ENCODE data around the gene HCLS1. TPM values are rescaled to one million over a fixed set of nuclear protein-coding genes. Genes with fewer than 3 reads are reported as not detected.

Gene HCLS1
- polyA plus RNA-seq, 1 of the 3 experiments (the other 2 are of a cell fraction): 0.23 TPM

DNA sequence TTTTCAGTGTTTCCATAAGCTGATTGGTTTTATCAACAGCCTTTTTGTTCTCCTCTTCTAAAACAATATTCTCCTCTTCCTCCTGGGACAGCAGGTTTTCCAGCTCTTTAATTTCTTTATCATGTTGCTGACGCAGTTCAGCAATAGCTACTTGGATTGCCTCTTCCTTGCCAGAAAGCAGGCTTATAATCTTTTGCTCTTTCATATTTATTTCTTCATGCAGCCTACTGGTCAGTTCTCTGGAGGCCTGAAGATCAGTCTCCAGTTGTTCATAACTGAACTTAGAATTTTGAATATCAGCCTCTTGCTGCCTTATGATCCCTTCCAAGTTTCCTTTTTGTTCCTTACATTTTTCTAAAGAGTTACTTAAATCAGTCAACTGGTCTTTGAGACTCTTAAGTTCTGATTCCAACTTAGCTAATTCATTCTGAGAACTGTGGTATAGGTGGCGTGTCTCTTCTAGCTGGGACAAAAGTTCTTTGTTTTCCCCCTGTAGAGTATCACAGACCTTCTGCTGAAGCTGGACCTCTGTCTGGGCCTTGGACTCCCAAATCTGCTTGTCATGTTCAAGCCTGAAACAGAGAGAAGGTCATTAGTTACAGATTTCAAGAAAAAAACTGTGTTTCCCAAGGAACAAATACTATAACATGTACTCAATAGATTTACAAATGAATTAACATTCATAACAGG lies 31.5 kb upstream of the HCLS1 start (continued):
- no peak for TF ChIP-seq TAF1 (IDR thresholded peaks at IDR 0.05; ENCODE audit: borderline replicate concordance, low read depth, low read length)
- TF ChIP-seq, protein P1, sequence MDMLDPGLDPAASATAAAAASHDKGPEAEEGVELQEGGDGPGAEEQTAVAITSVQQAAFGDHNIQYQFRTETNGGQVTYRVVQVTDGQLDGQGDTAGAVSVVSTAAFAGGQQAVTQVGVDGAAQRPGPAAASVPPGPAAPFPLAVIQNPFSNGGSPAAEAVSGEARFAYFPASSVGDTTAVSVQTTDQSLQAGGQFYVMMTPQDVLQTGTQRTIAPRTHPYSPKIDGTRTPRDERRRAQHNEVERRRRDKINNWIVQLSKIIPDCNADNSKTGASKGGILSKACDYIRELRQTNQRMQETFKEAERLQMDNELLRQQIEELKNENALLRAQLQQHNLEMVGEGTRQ (IDR thresholded peaks at IDR 0.05; ENCODE audit: borderline replicate concordance, low read depth, low read length): no peak
- TF ChIP-seq, protein P2, sequence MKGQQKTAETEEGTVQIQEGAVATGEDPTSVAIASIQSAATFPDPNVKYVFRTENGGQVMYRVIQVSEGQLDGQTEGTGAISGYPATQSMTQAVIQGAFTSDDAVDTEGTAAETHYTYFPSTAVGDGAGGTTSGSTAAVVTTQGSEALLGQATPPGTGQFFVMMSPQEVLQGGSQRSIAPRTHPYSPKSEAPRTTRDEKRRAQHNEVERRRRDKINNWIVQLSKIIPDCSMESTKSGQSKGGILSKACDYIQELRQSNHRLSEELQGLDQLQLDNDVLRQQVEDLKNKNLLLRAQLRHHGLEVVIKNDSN (IDR thresholded peaks at IDR 0.05; ENCODE audit: borderline replicate concordance, low read depth): no peak
- TF ChIP-seq RAD21 (IDR thresholded peaks at IDR 0.05; ENCODE audit: low read length): no peak
- TF ChIP-seq RFX5 (IDR thresholded peaks at IDR 0.05; ENCODE audit: low read length): no peak
- TF ChIP-seq, protein P3, sequence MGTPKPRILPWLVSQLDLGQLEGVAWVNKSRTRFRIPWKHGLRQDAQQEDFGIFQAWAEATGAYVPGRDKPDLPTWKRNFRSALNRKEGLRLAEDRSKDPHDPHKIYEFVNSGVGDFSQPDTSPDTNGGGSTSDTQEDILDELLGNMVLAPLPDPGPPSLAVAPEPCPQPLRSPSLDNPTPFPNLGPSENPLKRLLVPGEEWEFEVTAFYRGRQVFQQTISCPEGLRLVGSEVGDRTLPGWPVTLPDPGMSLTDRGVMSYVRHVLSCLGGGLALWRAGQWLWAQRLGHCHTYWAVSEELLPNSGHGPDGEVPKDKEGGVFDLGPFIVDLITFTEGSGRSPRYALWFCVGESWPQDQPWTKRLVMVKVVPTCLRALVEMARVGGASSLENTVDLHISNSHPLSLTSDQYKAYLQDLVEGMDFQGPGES (IDR thresholded peaks at IDR 0.05; ENCODE audit: low read depth, low read length): no peak

DNA sequence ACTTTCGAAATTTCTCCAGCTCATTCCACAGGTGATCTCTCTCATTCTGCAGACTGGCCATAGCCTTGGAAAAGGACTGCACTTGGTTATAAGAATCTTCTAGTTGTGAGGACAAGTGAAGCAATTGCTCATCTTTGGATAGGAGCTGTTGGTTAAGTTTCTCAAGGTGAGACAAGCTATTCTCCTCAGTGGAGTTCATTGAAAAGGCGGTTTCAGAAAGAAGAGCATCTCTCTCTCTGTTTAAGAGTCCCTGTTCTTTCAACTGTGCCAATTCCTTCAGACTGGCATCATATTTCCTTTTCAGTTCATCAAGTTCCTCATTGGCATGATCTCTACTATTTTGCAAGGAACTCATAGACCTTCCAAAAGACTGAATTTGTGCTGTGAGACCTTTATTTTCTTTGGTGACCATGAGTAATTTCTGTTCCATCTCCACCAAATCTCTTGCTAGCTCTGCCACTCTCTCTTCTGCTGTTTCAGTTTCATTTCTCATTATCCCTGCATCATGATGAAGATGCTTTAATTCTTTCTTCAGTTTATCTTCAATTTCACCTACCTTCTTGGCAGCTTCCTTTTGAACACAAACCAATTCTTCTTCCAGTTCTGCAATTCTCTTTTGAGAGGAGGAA lies 30.2 kb upstream of the HCLS1 start:
- ChIA-PET POLR2A (no interaction called here), CTCF (interaction anchor here (1.2 kb wide), 1 partner anchor 13 kb away, joined by 3 read pairs; no protein-coding TSS in a partner anchor)
- Histone ChIP-seq H3K4me3 (ENCODE audit: low read depth in 2 of 2, low read length in 1 of 2) (no peak overlapping the region), H3K36me3 (replicated peaks in 1 of 2; ENCODE audit: control insufficient read depth in 1 of 2, insufficient read depth in 2 of 2, low read length in 1 of 2) (peaks cover 41 to 58% of the 10 kb centered on the region in 2 experiments), H3F3A (replicated peaks; ENCODE audit: insufficient read depth) (no peaks in the 10 kb centered on the region), H3K4me2 (no peak overlapping the region), H3K27me3 (ENCODE audit: insufficient read depth) (no peaks in the 10 kb centered on the region), H3K9ac (no peak overlapping the region), H3K9me2 (no peaks in the 10 kb centered on the region), H3K79me2 (ENCODE audit: insufficient read depth) (no peaks in the 10 kb centered on the region; the same call in 1 of the 2 replicates), H3K27ac (ENCODE audit: low read depth in 2 of 2, low read length in 1 of 2) (no peak overlapping the region), H3K9me3 (no peaks in the 10 kb centered on the region), H4K20me1 (ENCODE audit: insufficient read depth) (no peaks in the 10 kb centered on the region), H2AFZ (ENCODE audit: low read depth) (no peak overlapping the region), H3K4me1 (ENCODE audit: control insufficient read depth in 1 of 2, insufficient read depth in 2 of 2, low read depth in 1 of 2, low read length in 1 of 2) (no peaks in the 10 kb centered on the region)
- no peak for DNase-seq
- 98% methylated on average over 2 of the region's 2 CpGs for WGBS (ENCODE audit: low lambda C conversion rate)
- no peak for TF ChIP-seq TAF1 (IDR thresholded peaks at IDR 0.05; ENCODE audit: borderline replicate concordance, low read depth, low read length)
- TF ChIP-seq RAD21 (IDR thresholded peaks at IDR 0.05; ENCODE audit: low read length): no peak
- no peak for TF ChIP-seq NRF1 (IDR thresholded peaks at IDR 0.05; ENCODE audit: low read depth, low read length)
- TF ChIP-seq YY1 (IDR thresholded peaks at IDR 0.05; ENCODE audit: low read depth): no peak
- TF ChIP-seq, protein P3 (IDR thresholded peaks at IDR 0.05; ENCODE audit: low read depth, low read length): no peak
- no peak for TF ChIP-seq ELF1 (IDR thresholded peaks at IDR 0.05)
- TF ChIP-seq TEAD4 (IDR thresholded peaks at IDR 0.05; ENCODE audit: borderline replicate concordance, insufficient read depth): no peak
- TF ChIP-seq SIN3A (IDR thresholded peaks at IDR 0.05; ENCODE audit: borderline replicate concordance, low read depth, low read length): no peak
- TF ChIP-seq ZBTB33 (IDR thresholded peaks at IDR 0.05; ENCODE audit: borderline replicate concordance, low read depth): no peak
- no peak for TF ChIP-seq FOXM1 (IDR thresholded peaks at IDR 0.05; ENCODE audit: low read depth)
- TF ChIP-seq EP300 (IDR thresholded peaks at IDR 0.05; ENCODE audit: borderline replicate concordance in 1 of 2, low read depth in 1 of 2, low read length in 1 of 2): no peak
- no peak for TF ChIP-seq GATA2 (CRISPR knock-in tag; IDR thresholded peaks at IDR 0.05)
- TF ChIP-seq REST (IDR thresholded peaks at IDR 0.05; ENCODE audit: low read depth, low read length): no peak
- TF ChIP-seq, protein P2 (IDR thresholded peaks at IDR 0.05; ENCODE audit: borderline replicate concordance, low read depth): no peak
